ENCODE results near the gene ENTPD2. TPM values are rescaled to one million over a fixed set of nuclear protein-coding genes. Genes with fewer than 3 reads are reported as not detected.

ENTPD2 gene
- total and polyA plus RNA-seq, 9 of the 15 experiments (the other 6 are each of a cell fraction or from before 2014, with no cell fraction given): 0.04 to 0.60 (median 0.14) TPM; not detected in 4

DNA sequence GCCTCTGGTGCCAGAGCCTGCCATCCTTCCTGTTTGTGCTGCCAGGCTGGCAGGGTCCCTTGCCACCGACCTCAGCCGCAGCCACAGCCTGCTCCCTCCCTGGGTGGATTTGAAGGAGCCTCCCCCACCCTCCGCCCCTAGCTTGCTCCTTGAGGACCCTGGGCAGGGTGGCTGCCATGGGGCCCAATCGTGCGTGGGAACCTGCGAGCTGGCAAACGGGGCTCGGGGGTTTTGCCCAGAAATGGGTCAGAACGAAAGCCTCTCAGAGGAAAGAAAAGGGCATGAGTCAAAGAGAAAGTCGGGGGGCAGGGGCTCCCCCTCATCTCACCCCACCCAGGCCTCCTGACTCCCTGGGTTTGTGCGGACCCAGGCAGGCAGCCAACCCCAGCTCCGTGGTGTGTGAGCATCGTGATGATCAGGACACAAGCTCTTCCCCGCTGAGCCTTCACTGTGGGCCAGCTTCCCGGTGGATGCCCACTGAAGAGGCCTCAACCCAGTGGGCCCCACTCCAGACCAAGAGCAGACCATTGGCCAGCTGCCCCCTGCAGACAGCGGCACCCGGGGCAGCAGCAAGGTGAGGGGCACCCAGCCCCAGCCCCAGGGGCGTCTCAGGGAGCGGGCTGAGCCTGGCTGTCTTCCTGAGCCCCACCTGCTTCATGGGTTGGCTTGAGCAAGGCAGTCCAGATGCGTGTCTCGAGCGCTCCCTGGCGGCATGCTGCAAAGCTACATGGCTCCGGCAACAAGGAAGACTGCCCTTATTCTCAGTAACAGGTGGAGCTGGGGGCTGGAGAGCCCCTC lies 19.0 kb downstream of the ENTPD2 start (continued):
- TF ChIP-seq, protein P1, sequence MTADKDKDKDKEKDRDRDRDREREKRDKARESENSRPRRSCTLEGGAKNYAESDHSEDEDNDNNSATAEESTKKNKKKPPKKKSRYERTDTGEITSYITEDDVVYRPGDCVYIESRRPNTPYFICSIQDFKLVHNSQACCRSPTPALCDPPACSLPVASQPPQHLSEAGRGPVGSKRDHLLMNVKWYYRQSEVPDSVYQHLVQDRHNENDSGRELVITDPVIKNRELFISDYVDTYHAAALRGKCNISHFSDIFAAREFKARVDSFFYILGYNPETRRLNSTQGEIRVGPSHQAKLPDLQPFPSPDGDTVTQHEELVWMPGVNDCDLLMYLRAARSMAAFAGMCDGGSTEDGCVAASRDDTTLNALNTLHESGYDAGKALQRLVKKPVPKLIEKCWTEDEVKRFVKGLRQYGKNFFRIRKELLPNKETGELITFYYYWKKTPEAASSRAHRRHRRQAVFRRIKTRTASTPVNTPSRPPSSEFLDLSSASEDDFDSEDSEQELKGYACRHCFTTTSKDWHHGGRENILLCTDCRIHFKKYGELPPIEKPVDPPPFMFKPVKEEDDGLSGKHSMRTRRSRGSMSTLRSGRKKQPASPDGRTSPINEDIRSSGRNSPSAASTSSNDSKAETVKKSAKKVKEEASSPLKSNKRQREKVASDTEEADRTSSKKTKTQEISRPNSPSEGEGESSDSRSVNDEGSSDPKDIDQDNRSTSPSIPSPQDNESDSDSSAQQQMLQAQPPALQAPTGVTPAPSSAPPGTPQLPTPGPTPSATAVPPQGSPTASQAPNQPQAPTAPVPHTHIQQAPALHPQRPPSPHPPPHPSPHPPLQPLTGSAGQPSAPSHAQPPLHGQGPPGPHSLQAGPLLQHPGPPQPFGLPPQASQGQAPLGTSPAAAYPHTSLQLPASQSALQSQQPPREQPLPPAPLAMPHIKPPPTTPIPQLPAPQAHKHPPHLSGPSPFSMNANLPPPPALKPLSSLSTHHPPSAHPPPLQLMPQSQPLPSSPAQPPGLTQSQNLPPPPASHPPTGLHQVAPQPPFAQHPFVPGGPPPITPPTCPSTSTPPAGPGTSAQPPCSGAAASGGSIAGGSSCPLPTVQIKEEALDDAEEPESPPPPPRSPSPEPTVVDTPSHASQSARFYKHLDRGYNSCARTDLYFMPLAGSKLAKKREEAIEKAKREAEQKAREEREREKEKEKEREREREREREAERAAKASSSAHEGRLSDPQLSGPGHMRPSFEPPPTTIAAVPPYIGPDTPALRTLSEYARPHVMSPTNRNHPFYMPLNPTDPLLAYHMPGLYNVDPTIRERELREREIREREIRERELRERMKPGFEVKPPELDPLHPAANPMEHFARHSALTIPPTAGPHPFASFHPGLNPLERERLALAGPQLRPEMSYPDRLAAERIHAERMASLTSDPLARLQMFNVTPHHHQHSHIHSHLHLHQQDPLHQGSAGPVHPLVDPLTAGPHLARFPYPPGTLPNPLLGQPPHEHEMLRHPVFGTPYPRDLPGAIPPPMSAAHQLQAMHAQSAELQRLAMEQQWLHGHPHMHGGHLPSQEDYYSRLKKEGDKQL (CRISPR knock-in tag; IDR thresholded peaks at IDR 0.05; ENCODE audit: borderline replicate concordance): no peak
- no peak for TF ChIP-seq SIN3A (IDR thresholded peaks at IDR 0.05; ENCODE audit: borderline replicate concordance in 2 of 2, control insufficient read depth in 1 of 2, low read depth in 2 of 2, low read length in 2 of 2)
- no peak for TF ChIP-seq ZNF263 (CRISPR knock-in tag; IDR thresholded peaks at IDR 0.05; ENCODE audit: borderline replicate concordance)
- TF ChIP-seq PCBP2 (IDR thresholded peaks at IDR 0.05; ENCODE audit: low read depth, low read length, poor library complexity, severe bottlenecking): no peak
- TF ChIP-seq RCOR1 (IDR thresholded peaks at IDR 0.05; ENCODE audit: borderline replicate concordance in 1 of 2, low read depth in 2 of 2, low read length in 2 of 2): 0 out of 4 replicates have a peak, but pooled peaks of 1 of the 2 experiments have one; percentile 15
- TF ChIP-seq, protein P2, sequence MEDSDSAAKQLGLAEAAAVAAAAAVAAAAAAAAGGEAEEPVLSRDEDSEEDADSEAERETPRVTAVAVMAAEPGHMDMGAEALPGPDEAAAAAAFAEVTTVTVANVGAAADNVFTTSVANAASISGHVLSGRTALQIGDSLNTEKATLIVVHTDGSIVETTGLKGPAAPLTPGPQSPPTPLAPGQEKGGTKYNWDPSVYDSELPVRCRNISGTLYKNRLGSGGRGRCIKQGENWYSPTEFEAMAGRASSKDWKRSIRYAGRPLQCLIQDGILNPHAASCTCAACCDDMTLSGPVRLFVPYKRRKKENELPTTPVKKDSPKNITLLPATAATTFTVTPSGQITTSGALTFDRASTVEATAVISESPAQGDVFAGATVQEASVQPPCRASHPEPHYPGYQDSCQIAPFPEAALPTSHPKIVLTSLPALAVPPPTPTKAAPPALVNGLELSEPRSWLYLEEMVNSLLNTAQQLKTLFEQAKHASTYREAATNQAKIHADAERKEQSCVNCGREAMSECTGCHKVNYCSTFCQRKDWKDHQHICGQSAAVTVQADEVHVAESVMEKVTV (CRISPR knock-in tag; IDR thresholded peaks at IDR 0.05): peak; percentile 82
- no peak for TF ChIP-seq ZNF77 (CRISPR knock-in tag; IDR thresholded peaks at IDR 0.05)
- TF ChIP-seq PCBP1 (IDR thresholded peaks at IDR 0.05; ENCODE audit: low read depth, low read length, poor library complexity, severe bottlenecking): no peak
- TF ChIP-seq ZNF140 (CRISPR knock-in tag; IDR thresholded peaks at IDR 0.05): no peak
- 0 out of 2 replicates have a peak, but pooled peaks have one; percentile 22 for TF ChIP-seq CEBPB (tag; IDR thresholded peaks at IDR 0.05)
- TF ChIP-seq YY1 (IDR thresholded peaks at IDR 0.05; ENCODE audit: borderline replicate concordance in 1 of 3, control insufficient read depth in 1 of 3, extremely low read depth in 1 of 3, insufficient read depth in 3 of 3, insufficient read length in 1 of 3, insufficient replicate concordance in 2 of 3, low read depth in 1 of 3, low read length in 2 of 3): peak in 1 of 3 experiments; percentile 17
- no peak for TF ChIP-seq CBFA2T2 (conservative IDR thresholded peaks at IDR 0.05)
- no peak for TF ChIP-seq POLR2AphosphoS5 (IDR thresholded peaks at IDR 0.05; ENCODE audit: control insufficient read depth, insufficient read depth, low read depth, low read length)

Data from K562 (cell line).